ENCODE results near the gene DHCR24. TPM values are rescaled to one million over a fixed set of nuclear protein-coding genes. Genes with fewer than 3 reads are reported as not detected.
"Not testable (repeated sequence)": the region's sequence is repeated elsewhere in the genome, so short reads cannot be mapped to it uniquely, and the experiment has no call there.

The DHCR24 gene
- total RNA-seq, result 158 TPM

- intact Hi-C loops (cut with DNase I), result no loop called here
- peak; percentile 90 for DNase-seq (ENCODE audit: low spot score)
- peak; percentile 96 for ATAC-seq
Observed at GRCh38 chr1:54886724-54887664, at the start of gene DHCR24. Gene DHCR24 (minus strand): TSS chr1:54887195. CDS start chr1:54887119, 76 bp downstream.

GRCh38 chr1:54936791-54937190 is 49.8 kb upstream of the DHCR24 start:
- ATAC-seq (no peak), DNase-seq (ENCODE audit: low spot score) (no peak)
- intact Hi-C loops (cut with DNase I), result no loop called here

- DNase-seq (ENCODE audit: low spot score), result no peak
- no peak for ATAC-seq
- intact Hi-C loops (cut with DNase I), result no loop called here
Observed at GRCh38 chr1:54934869-54935268, 47.9 kb upstream of the DHCR24 start.

- DNase-seq (ENCODE audit: low spot score); intact Hi-C loops (cut with DNase I); ATAC-seq: not testable (repeated sequence)
Observed at GRCh38 chr1:54934081-54934480, 47.1 kb upstream of the DHCR24 start.

GRCh38 chr1:54931275-54931840 is 44.4 kb upstream of the DHCR24 start:
- ATAC-seq, result no peak
- DNase-seq (ENCODE audit: low spot score), result no peak
- intact Hi-C loops (cut with DNase I), result no loop called here

- no peak for ATAC-seq
- intact Hi-C loops (cut with DNase I), result no loop called here
- DNase-seq (ENCODE audit: low spot score), result no peak
Observed at GRCh38 chr1:54929700-54930099, 42.7 kb upstream of the DHCR24 start.

- intact Hi-C loops (cut with DNase I), result no loop called here
- DNase-seq (ENCODE audit: low spot score), result no peak
- no peak for ATAC-seq
Observed at GRCh38 chr1:54928327-54928726, 41.3 kb upstream of the DHCR24 start.

GRCh38 chr1:54927472-54928240 is 40.7 kb upstream of the DHCR24 start:
- intact Hi-C loops (cut with DNase I), result no loop called here
- peak; percentile 38 for ATAC-seq
- no peak for DNase-seq (ENCODE audit: low spot score)

GRCh38 chr1:54926970-54927369 is 40.0 kb upstream of the DHCR24 start:
- no peak for DNase-seq (ENCODE audit: low spot score)
- ATAC-seq, result no peak
- intact Hi-C loops (cut with DNase I), result no loop called here

- ATAC-seq (no peak), DNase-seq (ENCODE audit: low spot score) (no peak)
- intact Hi-C loops (cut with DNase I), result no loop called here
Observed at GRCh38 chr1:54922921-54923421, 36.0 kb upstream of the DHCR24 start.

- intact Hi-C loops (cut with DNase I), result no loop called here
- DNase-seq (ENCODE audit: low spot score), result no peak
- ATAC-seq, result no peak
Observed at GRCh38 chr1:54922040-54922761, 35.2 kb upstream of the DHCR24 start.

GRCh38 chr1:54919367-54920359 is 32.7 kb upstream of the DHCR24 start:
- intact Hi-C loops (cut with DNase I), result no loop called here
- ATAC-seq (no peak), DNase-seq (ENCODE audit: low spot score) (no peak)

- ATAC-seq; DNase-seq (ENCODE audit: low spot score); intact Hi-C loops (cut with DNase I): not testable (repeated sequence)
Observed at GRCh38 chr1:54911076-54911475, 24.1 kb upstream of the DHCR24 start.

GRCh38 chr1:54906586-54906985 is 19.6 kb upstream of the DHCR24 start:
- DNase-seq (ENCODE audit: low spot score) (no peak), ATAC-seq (no peak)
- intact Hi-C loops (cut with DNase I), result no loop called here

GRCh38 chr1:54904476-54905048 is 17.6 kb upstream of the DHCR24 start:
- DNase-seq (ENCODE audit: low spot score) (no peak), ATAC-seq (no peak)
- intact Hi-C loops (cut with DNase I), result no loop called here

GRCh38 chr1:54894271-54894670 is 7.3 kb upstream of the DHCR24 start:
- DNase-seq (ENCODE audit: low spot score), result no peak
- ATAC-seq, result no peak
- intact Hi-C loops (cut with DNase I), result no loop called here

- intact Hi-C loops (cut with DNase I), result no loop called here
- DNase-seq (ENCODE audit: low spot score), result no peak
- no peak for ATAC-seq
Observed at GRCh38 chr1:54892586-54892985, 5.6 kb upstream of the DHCR24 start.

Data from sciatic nerve (tissue), 2 donors.